GM18861 (cell line): ENCODE measurements around the gene ARHGAP10.
"Not testable (repeated sequence)": the region's sequence is repeated elsewhere in the genome, so short reads cannot be mapped to it uniquely, and the experiment has no call there.

Experiments used
- ATAC-seq: cut with Tn5 transposase; IDR thresholded peaks from one replicate; pipeline ENCODE4 v1.9.1; 2021; ENCODE audit not compliant: unreplicated experiment

ARHGAP10 gene

DNA sequence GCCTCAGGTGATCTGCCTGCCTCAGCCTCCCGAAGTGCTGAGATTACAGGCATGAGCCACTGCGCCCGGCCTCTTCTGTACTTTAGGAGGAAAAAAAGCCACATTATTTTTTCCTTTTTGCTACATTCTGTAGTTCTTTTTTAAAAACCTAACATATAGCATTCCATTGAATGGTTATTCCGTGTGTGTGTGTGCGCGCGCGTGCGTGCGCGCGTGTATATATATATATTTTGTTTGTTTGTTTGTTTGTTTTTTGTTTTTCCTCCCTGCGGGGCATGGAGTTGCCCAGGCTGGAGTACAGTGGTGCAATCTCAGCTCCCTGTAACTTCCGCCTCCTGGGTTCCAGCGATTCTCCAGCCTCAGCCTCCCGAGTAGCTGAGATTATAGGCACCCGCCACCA, 59.5 kb downstream of the ARHGAP10 start:
- ATAC-seq = no peak

- no peak for ATAC-seq
These were observed 60.0 kb downstream of the ARHGAP10 start for GRCh38 chr4:147791865-147792264.

DNA sequence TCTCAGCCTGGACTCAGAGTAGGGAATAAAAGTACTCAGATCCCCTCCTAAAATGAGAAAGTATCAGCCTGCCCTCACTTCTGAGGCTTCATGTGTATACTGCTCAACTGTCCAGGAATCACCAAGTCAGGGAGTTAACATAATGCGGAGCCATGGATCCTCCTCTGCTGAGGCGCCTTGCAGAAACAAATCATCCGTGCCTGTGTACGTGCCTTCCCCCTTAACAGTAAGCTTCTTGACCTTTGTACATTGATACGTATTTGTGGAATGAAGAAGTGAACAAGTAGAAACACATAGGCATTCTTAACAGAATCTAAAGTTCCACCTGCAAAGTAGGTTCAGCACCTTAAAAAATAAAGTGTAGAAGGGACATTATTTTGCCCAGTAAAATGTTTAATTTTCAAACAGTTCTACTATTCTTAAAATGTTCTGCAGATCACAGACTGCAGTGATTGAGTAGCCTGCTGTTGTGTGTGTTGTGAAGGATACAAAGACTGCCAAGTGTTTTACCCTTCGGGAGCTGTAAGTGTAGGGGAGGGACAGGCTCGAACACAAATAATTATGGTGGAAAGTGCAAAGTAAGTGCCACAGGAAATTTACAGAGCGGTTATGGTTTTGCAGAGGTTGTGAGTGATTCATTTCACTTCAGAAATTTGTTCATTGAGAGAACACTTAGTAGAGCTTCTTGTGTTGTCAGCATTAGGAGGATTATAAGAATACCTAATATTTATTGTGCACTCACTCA, 61.9 kb downstream of the ARHGAP10 start:
- ATAC-seq = no peak

- no peak for ATAC-seq
These were observed 62.4 kb downstream of the ARHGAP10 start for GRCh38 chr4:147794314-147794680.

DNA sequence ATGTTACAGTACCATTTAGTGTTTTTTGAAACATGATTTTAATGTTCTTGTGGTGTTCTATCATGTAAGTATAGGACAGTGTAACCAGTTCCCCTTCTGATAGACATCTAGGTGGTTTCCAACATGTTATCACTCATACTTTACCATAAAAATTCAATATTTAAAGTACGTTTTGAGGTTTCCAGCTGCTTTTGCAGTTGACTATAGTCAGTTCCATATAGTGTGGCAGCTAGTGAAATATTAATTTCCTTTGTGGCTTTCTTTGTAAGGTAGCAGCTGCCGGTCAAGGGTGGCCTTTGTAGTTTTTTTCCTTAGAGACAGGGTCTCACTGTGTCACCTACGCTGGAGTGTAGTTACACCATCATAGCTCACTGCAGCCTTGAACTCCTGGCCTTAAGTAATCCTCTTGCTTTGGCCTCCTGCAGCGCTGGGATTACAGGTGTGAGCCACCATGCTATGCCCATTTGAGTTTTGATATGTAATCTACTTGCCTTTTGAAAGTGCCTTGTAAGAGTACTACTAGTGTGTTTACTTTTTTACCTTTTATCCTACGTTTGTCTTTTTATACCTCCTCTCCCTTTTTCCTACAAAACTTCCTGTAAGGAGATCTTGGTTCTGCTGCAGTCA, 63.0 kb downstream of the ARHGAP10 start:
- peak; percentile 90 for ATAC-seq

DNA sequence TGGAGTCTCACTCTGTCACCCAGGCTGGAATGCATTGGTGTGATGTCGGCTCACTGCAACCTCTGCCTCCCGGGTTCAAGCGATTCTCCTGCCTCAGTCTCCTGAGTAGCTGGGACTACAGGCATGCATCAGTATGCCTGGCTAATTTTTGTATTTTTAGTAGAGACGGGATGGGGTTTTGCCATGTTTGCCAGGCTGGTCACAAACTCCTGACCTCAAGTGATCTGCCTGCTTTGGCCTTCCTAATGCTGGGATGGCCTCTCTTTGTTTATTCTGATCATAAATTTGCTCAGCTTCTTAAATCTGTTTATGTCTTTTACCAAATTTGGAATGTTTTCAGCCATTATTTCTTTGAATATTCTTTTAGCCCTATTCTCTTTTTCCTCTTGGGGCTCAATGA, 67.2 kb downstream of the ARHGAP10 start:
- not testable (repeated sequence) for ATAC-seq

DNA sequence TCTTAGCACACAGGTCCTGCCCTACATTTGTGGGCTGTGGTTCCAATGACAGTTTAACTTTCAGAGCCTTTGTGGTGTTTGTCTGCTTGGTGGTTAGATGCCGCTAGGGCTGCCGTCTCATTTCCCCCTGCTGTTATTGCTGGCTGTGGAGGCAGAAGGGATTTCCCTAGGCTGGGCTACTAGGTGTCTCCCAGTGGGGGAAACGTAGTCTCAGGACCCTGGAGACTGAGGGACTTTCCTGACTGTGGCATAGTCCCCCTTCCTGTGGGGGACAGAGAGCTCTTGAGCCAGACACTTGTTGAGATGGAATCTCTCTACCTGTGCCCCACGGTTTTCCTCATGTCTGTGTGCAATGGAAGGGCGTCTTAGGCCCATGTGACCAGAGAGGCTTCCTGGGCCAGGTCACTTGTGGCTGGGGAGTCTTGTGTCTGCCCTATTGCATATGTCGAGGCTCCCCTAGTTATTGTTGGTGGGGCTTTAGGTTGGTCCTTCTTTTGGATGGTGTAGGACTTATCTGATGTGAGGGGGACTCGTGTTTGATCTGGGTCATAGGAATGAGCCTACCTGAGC, 68.2 kb downstream of the ARHGAP10 start:
- ATAC-seq = peak; percentile 97

GRCh38 chr4:147801820-147802219, 69.9 kb downstream of the ARHGAP10 start:
- ATAC-seq = no peak

- ATAC-seq = no peak
These were observed 70.5 kb downstream of the ARHGAP10 start for GRCh38 chr4:147802346-147802745.

DNA sequence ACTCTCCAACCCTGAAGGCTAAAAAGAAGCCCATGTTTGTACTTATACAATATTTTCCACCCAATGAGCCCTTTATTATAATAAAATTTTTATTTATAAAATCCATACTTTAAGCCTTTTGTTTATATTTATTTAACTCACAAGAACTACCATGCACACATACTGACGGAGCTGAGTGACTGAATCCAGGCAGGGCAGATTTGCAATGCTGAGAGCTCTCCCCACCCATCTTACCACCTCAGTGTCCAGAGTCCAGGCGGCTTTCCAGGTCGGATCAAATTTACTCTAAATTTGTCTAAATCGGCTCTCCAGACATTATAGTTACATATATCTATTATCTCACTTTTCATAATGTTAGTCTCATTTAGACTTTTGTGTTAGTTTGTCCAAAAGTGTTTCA, 74.1 kb downstream of the ARHGAP10 start:
- no peak for ATAC-seq

- no peak for ATAC-seq
These were observed 76.6 kb downstream of the ARHGAP10 start for GRCh38 chr4:147808447-147808846.

DNA sequence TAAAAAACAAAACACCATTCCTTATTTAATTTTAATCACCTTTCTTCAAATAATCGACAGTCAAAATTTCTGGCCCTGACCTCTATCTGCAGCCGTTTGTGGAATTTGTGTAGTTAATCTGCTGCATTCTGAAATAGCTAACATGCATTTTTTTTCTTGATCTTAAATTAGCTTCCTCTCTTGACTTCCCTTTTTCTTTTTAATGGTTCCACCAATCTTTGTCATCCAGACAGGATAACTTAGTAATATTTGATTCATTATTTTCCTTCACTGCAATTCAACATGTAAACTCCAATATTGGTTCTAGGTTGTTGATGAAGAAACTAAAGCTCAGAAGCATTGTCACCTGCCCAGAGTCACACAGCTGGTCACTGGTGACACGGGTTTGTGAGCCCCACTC, 77.3 kb downstream of the ARHGAP10 start:
- ATAC-seq = no peak

- no peak for ATAC-seq
These were observed 80.0 kb downstream of the ARHGAP10 start for GRCh38 chr4:147811878-147812277.

DNA sequence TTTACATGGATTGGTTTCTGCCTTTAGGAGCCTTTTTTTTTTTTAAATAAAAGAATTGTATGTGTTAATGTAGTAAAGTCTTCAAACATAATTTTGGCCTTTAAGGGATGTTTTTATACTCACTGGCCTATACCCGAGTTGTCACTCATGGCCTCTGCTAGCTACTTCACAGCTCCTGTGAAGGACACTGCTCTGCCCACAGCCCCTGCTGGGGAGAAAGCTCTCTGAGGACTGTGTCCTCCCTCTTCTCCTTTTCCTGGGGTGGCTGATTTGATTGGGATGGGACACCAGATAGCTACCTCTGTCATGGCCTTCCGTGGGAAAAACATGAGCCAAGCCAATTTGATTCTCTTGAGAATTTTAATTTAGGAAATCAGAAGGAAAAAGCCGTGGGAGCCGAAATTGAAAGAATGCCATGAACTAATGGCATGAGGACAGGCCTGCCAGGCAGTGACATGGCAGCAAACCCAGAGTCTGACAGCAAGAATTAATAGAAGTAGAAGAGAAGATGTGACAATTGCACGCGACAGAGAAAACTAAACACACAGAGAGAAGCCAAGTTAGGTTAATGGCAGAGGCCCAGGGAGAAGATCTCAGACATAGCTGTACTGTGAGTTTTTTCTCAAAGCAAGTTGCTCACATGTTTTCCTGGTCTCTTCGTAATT, 81.4 kb downstream of the ARHGAP10 start:
- ATAC-seq = no peak

DNA sequence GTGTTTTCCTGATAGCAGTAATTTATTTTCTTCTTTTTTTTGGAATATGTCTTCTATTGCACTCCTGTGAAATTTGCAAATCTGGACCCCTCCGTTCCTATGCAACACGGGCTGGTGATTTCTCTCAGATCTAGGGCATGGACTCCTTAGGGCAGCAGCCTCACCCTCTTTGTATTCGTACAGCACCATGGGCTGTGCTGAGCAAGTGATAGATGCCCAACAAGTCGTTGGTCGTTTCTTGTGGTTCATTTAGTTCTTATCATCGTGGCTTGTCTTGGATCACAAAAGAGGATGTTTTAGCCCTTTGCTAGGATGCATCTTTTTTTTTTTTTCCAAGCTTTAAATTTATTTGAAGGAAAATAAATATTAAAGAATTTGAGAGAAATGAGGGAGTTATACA, 82.1 kb downstream of the ARHGAP10 start:
- no peak for ATAC-seq

DNA sequence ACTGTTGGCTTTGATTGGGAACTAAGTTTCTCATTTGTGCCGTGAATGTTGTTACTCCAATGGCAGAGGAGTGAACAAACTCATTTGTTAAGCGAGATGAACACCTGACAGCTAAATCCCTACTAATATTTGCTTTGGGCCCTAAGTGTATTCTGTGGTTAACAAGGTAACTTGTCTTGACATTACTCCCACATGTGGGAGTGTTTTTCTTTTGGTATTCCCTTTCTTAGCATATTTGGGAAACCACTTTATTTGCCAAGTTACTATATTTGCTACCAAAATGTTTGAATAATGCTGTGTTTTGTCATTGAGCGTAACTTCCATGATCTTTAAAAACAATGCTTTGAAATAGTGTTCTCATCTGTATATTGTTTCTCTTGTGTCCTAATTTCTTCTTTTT, 82.5 kb downstream of the ARHGAP10 start:
- ATAC-seq = no peak

DNA sequence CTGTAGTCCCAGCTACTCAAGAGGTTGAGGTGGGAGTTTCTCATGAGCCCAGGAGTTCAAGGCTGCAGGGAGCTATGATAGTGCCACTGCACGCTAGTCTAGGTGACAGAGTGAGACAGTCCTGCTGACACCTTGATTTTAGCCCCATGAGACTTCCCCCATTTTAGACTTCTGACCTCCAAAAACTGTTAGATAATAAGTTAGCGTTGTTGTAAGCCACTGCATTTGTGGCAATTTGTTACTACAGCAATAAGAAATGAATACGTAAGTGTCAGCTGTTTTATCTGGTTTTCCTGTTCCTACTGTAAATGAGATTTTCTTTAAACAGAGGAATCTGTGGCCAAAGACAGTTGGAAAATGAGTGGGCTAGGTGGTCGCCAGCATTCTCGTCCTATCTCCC, 83.9 kb downstream of the ARHGAP10 start:
- ATAC-seq = no peak

- no peak for ATAC-seq
These were observed 84.7 kb downstream of the ARHGAP10 start for GRCh38 chr4:147816382-147817254.

DNA sequence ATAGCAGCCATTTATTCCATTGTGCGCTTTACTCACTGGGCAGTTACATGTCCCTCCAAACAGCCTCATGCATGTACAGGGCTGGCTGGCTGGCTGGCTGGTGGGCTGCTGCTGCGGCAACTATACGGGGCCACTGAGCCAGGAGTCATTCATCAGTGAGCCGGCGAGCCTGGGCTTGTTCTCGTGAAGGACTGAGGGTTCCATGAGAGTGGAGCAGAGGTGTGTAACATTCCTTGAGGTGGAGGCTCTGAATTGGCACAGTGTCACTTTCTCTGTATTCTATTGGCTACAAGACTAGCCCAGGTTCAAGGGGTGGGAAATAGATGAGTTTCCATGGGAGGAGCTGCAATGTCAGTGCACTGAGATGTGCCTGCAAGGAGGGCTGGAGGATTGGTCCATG, 89.1 kb downstream of the ARHGAP10 start:
- no peak for ATAC-seq

GRCh38 chr4:147821555-147821954, 89.7 kb downstream of the ARHGAP10 start:
- peak; percentile 85 for ATAC-seq

GRCh38 chr4:147822128-147822527, 90.2 kb downstream of the ARHGAP10 start:
- no peak for ATAC-seq
